HFF-Myc (cell line): ENCODE data around the gene CCNY.
A peak's percentile ranks its signal among the peaks of the same experiment; 100 is the strongest.

Source experiments
- DNase-seq: peaks from one replicate; pipeline ENCODE4 v3.0.0-alpha.2; 2011; ENCODE audit warnings: low read depth; ENCODE audit errors: extremely low read depth
- H3K4me3 ChIP-seq: replicated peaks from 2 replicates; pipeline ENCODE4 v1.5.1; 2011; ENCODE audit warnings: low read depth, mild to moderate bottlenecking, control low read depth, low read length
- CTCF ChIP-seq: IDR thresholded peaks from 2 replicates; pipeline ENCODE4 v1.5.1; 2012; ENCODE audit warnings: mild to moderate bottlenecking, low read depth, low read length, control low read depth; ENCODE audit errors: missing control alignments

Gene CCNY

GRCh38 chr10:35573796-35574195 is 237.5 kb downstream of the CCNY start:
- no peak for TF ChIP-seq CTCF
- no peak overlapping the region for H3K4me3 ChIP-seq
- no peak for DNase-seq

- H3K4me3 ChIP-seq = no peak overlapping the region
- TF ChIP-seq CTCF = peak; percentile 46
- DNase-seq = peak; percentile 5
Observed at GRCh38 chr10:35574924-35575352, 238.6 kb downstream of the CCNY start.

GRCh38 chr10:35575640-35576039 is 239.3 kb downstream of the CCNY start:
- H3K4me3 ChIP-seq = no peak overlapping the region
- no peak for DNase-seq
- no peak for TF ChIP-seq CTCF

GRCh38 chr10:35576730-35577129 is 240.4 kb downstream of the CCNY start:
- no peak for DNase-seq
- H3K4me3 ChIP-seq = no peak overlapping the region
- no peak for TF ChIP-seq CTCF

- no peak overlapping the region for H3K4me3 ChIP-seq
- TF ChIP-seq CTCF = no peak
- DNase-seq = no peak
Observed at GRCh38 chr10:35577926-35578617, 241.8 kb downstream of the CCNY start.

GRCh38 chr10:35578618-35578956 is 242.3 kb downstream of the CCNY start:
- DNase-seq = no peak
- TF ChIP-seq CTCF = no peak
- no peak overlapping the region for H3K4me3 ChIP-seq

GRCh38 chr10:35579116-35579515 is 242.8 kb downstream of the CCNY start:
- no peak for TF ChIP-seq CTCF
- H3K4me3 ChIP-seq = no peak overlapping the region
- DNase-seq = no peak
